ENCODE measurements around the gene ELP1.

The ELP1 gene

DNA sequence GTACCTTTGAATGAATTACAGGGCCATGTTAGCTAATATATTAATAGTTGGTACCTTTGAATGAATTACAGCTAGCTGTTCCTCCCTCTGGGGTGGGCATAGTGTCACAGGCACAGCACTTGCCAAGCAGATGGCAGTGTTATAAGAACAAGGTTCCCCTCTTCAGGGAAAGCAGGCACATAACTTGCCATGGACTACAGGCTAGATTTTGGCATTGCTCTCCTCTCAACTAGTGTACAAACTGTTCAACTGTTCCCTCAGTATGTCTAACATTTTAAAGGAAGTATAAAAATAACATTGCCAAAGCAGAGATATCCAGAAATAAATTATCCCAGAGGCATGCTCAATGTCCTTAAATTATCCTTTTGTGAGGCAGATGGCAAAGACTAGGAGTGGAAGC, 34.0 kb upstream of the ELP1 start:
- Mint-ChIP-seq H3K9me3 (peaks cover 2% of the 10 kb centered on the region), H3K4me3 (no peak overlapping the region), H3K27me3 (ENCODE audit: low read depth) (no peaks in the 10 kb centered on the region), H3K36me3 (ENCODE audit: low read depth) (peaks cover 36% of the 10 kb centered on the region), H3K27ac (no peak overlapping the region), H3K4me1 (peaks cover 18% of the 10 kb centered on the region)
- TF ChIP-seq, protein P1, sequence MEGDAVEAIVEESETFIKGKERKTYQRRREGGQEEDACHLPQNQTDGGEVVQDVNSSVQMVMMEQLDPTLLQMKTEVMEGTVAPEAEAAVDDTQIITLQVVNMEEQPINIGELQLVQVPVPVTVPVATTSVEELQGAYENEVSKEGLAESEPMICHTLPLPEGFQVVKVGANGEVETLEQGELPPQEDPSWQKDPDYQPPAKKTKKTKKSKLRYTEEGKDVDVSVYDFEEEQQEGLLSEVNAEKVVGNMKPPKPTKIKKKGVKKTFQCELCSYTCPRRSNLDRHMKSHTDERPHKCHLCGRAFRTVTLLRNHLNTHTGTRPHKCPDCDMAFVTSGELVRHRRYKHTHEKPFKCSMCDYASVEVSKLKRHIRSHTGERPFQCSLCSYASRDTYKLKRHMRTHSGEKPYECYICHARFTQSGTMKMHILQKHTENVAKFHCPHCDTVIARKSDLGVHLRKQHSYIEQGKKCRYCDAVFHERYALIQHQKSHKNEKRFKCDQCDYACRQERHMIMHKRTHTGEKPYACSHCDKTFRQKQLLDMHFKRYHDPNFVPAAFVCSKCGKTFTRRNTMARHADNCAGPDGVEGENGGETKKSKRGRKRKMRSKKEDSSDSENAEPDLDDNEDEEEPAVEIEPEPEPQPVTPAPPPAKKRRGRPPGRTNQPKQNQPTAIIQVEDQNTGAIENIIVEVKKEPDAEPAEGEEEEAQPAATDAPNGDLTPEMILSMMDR (IDR thresholded peaks at IDR 0.05; ENCODE audit: unreplicated experiment in 3 of 3) = no peak

DNA sequence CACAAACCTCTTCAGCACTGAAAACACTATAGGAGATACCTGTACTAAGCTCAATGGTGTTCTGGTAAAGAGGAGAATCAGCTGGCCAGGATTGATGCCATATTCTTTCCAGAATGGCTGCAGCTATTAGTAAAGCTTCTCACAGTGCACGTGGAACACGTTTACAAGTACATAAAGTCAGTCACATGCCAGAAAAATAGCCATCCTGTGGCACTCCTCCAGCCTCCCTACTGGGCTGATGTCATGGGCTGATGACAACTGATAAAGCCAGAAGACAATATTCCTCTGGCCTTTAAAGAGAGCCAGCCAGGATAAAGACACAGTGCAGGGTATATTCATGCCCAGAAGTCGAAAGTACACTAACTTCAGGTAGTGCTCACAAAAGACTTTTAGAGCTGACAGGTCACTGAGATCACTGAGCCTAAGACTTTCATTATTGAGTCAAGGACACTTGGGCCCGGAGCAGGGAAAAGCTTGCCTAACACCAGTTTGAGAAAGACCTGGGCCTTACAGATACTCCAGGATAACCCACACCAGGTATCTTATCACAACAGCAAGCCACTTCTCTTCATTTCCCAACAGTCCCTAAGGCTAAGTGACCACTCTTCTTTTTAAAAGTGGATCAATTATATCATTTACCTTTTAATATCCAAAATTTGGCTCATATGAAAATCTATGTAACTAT, 29.7 kb upstream of the ELP1 start:
- Mint-ChIP-seq H3K9me3 (no peaks in the 10 kb centered on the region), H3K27me3 (ENCODE audit: low read depth) (no peaks in the 10 kb centered on the region), H3K4me3 (no peak overlapping the region), H3K27ac (no peak overlapping the region), H3K36me3 (ENCODE audit: low read depth) (peaks cover 22% of the 10 kb centered on the region), H3K4me1 (peaks cover 9% of the 10 kb centered on the region)
- TF ChIP-seq, protein P1 (IDR thresholded peaks at IDR 0.05; ENCODE audit: unreplicated experiment in 3 of 3) = no peak

DNA sequence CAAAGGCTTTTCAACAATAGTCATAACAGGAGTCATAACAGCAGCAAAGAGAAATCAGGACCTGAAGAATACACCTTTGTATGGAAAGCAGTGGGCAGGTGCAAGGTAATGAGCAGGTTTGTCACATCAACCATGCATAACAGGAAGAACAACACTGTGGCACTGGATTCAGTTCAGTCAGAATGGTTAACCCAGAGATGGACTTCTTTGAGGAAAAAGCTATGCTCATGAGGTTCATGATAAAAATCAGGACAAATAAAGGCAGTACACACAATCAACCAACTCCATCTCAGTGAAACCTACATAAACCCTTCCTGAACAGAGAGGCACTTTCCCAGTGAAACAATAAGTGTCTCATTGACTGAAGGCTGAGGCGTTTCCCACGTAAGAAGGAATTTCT, 27.2 kb upstream of the ELP1 start:
- Mint-ChIP-seq H3K36me3 (ENCODE audit: low read depth) (peaks cover 13% of the 10 kb centered on the region), H3K4me1 (peaks cover 1% of the 10 kb centered on the region)
- TF ChIP-seq, protein P1 (IDR thresholded peaks at IDR 0.05; ENCODE audit: unreplicated experiment in 3 of 3) = no peak

DNA sequence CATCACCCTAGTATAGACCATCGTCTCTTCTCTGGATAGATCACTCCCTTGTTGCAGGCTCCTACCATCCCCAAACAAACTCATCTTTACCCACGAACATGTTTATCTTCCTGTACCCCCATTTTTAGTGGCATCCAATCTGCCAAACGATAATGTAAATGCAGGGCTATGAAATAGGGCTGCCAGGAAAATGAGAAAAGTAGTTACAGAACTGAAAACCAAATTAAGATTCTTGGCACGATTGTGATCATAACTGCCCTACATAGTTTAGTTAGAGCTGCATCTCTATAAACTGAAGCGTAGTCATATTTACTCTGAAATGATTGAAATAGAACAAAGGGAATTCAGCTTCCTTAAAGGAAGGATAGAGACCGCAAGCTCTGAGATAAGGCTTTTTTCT, 26.4 kb upstream of the ELP1 start:
- Mint-ChIP-seq H3K9me3 (no peaks in the 10 kb centered on the region), H3K4me1 (peaks cover 5% of the 10 kb centered on the region), H3K27ac (no peak overlapping the region), H3K4me3 (no peak overlapping the region), H3K27me3 (ENCODE audit: low read depth) (no peaks in the 10 kb centered on the region), H3K36me3 (ENCODE audit: low read depth) (peaks cover 7% of the 10 kb centered on the region)
- TF ChIP-seq, protein P1 (IDR thresholded peaks at IDR 0.05; ENCODE audit: unreplicated experiment in 3 of 3) = no peak

More for the DNA sequence above, 27.2 kb upstream of the ELP1 start:
- H3K27me3 Mint-ChIP-seq (ENCODE audit: low read depth) = no peaks in the 10 kb centered on the region
- H3K9me3 Mint-ChIP-seq = no peaks in the 10 kb centered on the region
- H3K27ac Mint-ChIP-seq = no peak overlapping the region
- no peak overlapping the region for H3K4me3 Mint-ChIP-seq

DNA sequence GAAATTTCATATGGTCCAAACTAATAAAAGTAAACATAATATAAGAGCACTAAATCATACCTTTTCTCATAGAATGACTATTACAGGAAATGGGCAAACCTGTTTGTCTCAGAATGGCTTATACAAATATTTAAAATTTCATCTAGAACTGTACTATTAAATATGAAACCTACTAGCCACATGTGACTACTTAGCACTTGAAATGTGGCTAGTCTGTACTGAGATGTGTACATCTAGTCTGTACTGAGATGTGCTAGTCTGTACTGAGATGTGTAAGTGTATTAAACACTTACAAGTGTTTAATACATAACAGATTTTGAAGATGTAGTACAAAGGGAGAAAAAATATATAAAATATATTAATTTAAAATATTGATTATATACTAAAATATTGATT, 22.7 kb upstream of the ELP1 start:
- no peak overlapping the region for H3K27ac Mint-ChIP-seq
- H3K4me3 Mint-ChIP-seq = no peak overlapping the region
- no peaks in the 10 kb centered on the region for H3K9me3 Mint-ChIP-seq
- H3K27me3 Mint-ChIP-seq (ENCODE audit: low read depth) = no peaks in the 10 kb centered on the region
- H3K4me1 Mint-ChIP-seq = peaks cover 11% of the 10 kb centered on the region
- TF ChIP-seq, protein P1 (IDR thresholded peaks at IDR 0.05; ENCODE audit: unreplicated experiment in 3 of 3) = no peak
- peaks cover 3% of the 10 kb centered on the region for H3K36me3 Mint-ChIP-seq (ENCODE audit: low read depth)

DNA sequence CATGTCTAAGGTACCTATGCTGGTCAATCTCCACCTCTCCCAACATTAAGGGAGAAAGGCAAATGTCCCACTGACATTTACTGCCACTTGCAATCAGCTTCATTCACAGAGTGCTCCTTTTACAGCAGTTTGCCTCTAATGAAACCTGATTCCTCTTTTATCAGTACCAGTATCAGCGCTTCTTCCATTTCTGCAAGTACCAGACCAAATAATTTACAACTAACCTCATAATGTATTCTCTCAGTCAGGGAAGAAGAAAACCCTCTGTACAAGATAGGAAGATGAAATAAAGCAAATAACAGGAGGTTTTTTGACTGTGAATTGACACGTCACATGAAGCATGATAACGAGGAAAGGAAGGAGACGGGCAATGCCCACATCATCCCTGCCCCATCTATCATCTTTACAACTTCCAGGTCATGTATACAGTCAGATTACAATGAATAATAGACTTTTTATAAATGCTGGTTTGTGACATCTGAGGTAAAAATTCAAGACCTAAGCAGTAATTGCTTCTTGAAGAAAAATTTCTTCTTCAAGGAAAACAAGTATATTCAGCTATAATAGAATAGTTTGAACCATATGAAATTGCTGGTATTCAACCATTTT, 22.2 kb upstream of the ELP1 start:
- peak overlapping the region in 1 of 3 experiments; percentile 11 for H3K27ac Mint-ChIP-seq

More for the DNA sequence above, 22.2 kb upstream of the ELP1 start:
- no peaks in the 10 kb centered on the region for H3K27me3 Mint-ChIP-seq (ENCODE audit: low read depth)
- H3K4me1 Mint-ChIP-seq = peaks cover 11% of the 10 kb centered on the region
- TF ChIP-seq, protein P1 (IDR thresholded peaks at IDR 0.05; ENCODE audit: unreplicated experiment in 3 of 3) = no peak
- H3K9me3 Mint-ChIP-seq = no peaks in the 10 kb centered on the region
- no peak overlapping the region for H3K4me3 Mint-ChIP-seq
- H3K36me3 Mint-ChIP-seq (ENCODE audit: low read depth) = peaks cover 4% of the 10 kb centered on the region

Measured in nephron (organoid).